ENCODE results near the gene DCLK3. TPM values are rescaled to one million over a fixed set of nuclear protein-coding genes. Genes with fewer than 3 reads are reported as not detected.

The DCLK3 gene
- total and polyA plus RNA-seq, 5 donors from 2014 or later, result not detected

GRCh38 chr3:36796881-36797280, 32.5 kb upstream of the DCLK3 start:
- Mint-ChIP-seq H3K4me3 (no peak overlapping the region), H3K27ac (no peak overlapping the region), H3K27me3 (peaks cover 10% of the 10 kb centered on the region), H3K36me3 (no peaks in the 10 kb centered on the region), H3K9me3 (peaks cover 0 to 3% (median 0%) of the 10 kb centered on the region in 7 donors), H3K4me1 (no peaks in the 10 kb centered on the region)
- Histone ChIP-seq H3K4me3 (ENCODE audit: low read depth, low read length) (no peak overlapping the region), H3K9me3 (ENCODE audit: control insufficient read depth in 2 of 2, low read length in 2 of 2) (no peaks in the 10 kb centered on the region), H3K36me3 (ENCODE audit: control insufficient read depth, insufficient read depth, low read length) (no peaks in the 10 kb centered on the region), H3K4me1 (ENCODE audit: control insufficient read depth, insufficient read depth, low read length, poor library complexity, severe bottlenecking) (no peaks in the 10 kb centered on the region), H3K27ac (ENCODE audit: insufficient read depth, low read length, poor library complexity, severe bottlenecking) (no peak overlapping the region), H3K27me3 (ENCODE audit: control insufficient read depth, insufficient read depth, low read length) (peaks cover 4% of the 10 kb centered on the region)
- ATAC-seq (ENCODE audit: low read depth in 2 of 2), result no peak
- no peak for DNase-seq

GRCh38 chr3:36796161-36796560, 31.8 kb upstream of the DCLK3 start:
- no peaks in the 10 kb centered on the region for H3K9me3 ChIP-seq (ENCODE audit: control insufficient read depth in 2 of 2, low read length in 2 of 2)
- Mint-ChIP-seq H3K4me3 (no peak overlapping the region), H3K27me3 (peaks cover 10% of the 10 kb centered on the region), H3K27ac (no peak overlapping the region), H3K4me1 (no peaks in the 10 kb centered on the region), H3K9me3 (peaks cover 0 to 3% (median 0%) of the 10 kb centered on the region in 7 donors), H3K36me3 (no peaks in the 10 kb centered on the region)
- H3K36me3 ChIP-seq (ENCODE audit: control insufficient read depth, insufficient read depth, low read length), result no peaks in the 10 kb centered on the region
- H3K27me3 ChIP-seq (ENCODE audit: control insufficient read depth, insufficient read depth, low read length), result peaks cover 2% of the 10 kb centered on the region
- H3K27ac ChIP-seq (ENCODE audit: insufficient read depth, low read length, poor library complexity, severe bottlenecking), result no peak overlapping the region
- DNase-seq, result no peak
- H3K4me1 ChIP-seq (ENCODE audit: control insufficient read depth, insufficient read depth, low read length, poor library complexity, severe bottlenecking), result no peaks in the 10 kb centered on the region
- no peak for ATAC-seq (ENCODE audit: low read depth in 2 of 2)
- H3K4me3 ChIP-seq (ENCODE audit: low read depth, low read length), result no peak overlapping the region

- no peaks in the 10 kb centered on the region for H3K9me3 ChIP-seq (ENCODE audit: control insufficient read depth in 2 of 2, low read length in 2 of 2)
- no peaks in the 10 kb centered on the region for H3K4me1 ChIP-seq (ENCODE audit: control insufficient read depth, insufficient read depth, low read length, poor library complexity, severe bottlenecking)
- no peaks in the 10 kb centered on the region for H3K36me3 Mint-ChIP-seq
- no peak overlapping the region for H3K27ac ChIP-seq (ENCODE audit: insufficient read depth, low read length, poor library complexity, severe bottlenecking)
- peaks cover 0 to 3% (median 0%) of the 10 kb centered on the region in 7 donors for H3K9me3 Mint-ChIP-seq
- H3K4me1 Mint-ChIP-seq, result no peaks in the 10 kb centered on the region
- peaks cover 5% of the 10 kb centered on the region for H3K27me3 ChIP-seq (ENCODE audit: control insufficient read depth, insufficient read depth, low read length)
- DNase-seq, result no peak
- H3K4me3 Mint-ChIP-seq, result no peak overlapping the region
- H3K36me3 ChIP-seq (ENCODE audit: control insufficient read depth, insufficient read depth, low read length), result no peaks in the 10 kb centered on the region
- peaks cover 9% of the 10 kb centered on the region for H3K27me3 Mint-ChIP-seq
- no peak for ATAC-seq (ENCODE audit: low read depth in 2 of 2)
- H3K27ac Mint-ChIP-seq, result peak overlapping the region in 1 of 3 donors; percentile 32
- H3K4me3 ChIP-seq (ENCODE audit: low read depth, low read length), result no peak overlapping the region
These were observed 31.3 kb upstream of the DCLK3 start for GRCh38 chr3:36795622-36796021.

GRCh38 chr3:36792342-36792741, 28.0 kb upstream of the DCLK3 start:
- no peaks in the 10 kb centered on the region for H3K36me3 Mint-ChIP-seq
- Histone ChIP-seq H3K4me1 (ENCODE audit: control insufficient read depth, insufficient read depth, low read length, poor library complexity, severe bottlenecking) (no peaks in the 10 kb centered on the region), H3K27ac (ENCODE audit: insufficient read depth, low read length, poor library complexity, severe bottlenecking) (no peak overlapping the region), H3K4me3 (ENCODE audit: low read depth, low read length) (no peak overlapping the region), H3K9me3 (ENCODE audit: control insufficient read depth in 2 of 2, low read length in 2 of 2) (no peaks in the 10 kb centered on the region), H3K36me3 (ENCODE audit: control insufficient read depth, insufficient read depth, low read length) (no peaks in the 10 kb centered on the region), H3K27me3 (ENCODE audit: control insufficient read depth, insufficient read depth, low read length) (peaks cover 5% of the 10 kb centered on the region)
- H3K4me3 Mint-ChIP-seq, result no peak overlapping the region
- peaks cover 0 to 3% (median 0%) of the 10 kb centered on the region in 7 donors for H3K9me3 Mint-ChIP-seq
- ATAC-seq (ENCODE audit: low read depth in 2 of 2) (no peak), DNase-seq (peak in 1 of 3 donors; percentile 34)
- H3K4me1 Mint-ChIP-seq, result peaks cover 0 to 4% (median 0%) of the 10 kb centered on the region in 4 donors
- H3K27me3 Mint-ChIP-seq, result peaks cover 15% of the 10 kb centered on the region
- no peak overlapping the region for H3K27ac Mint-ChIP-seq

GRCh38 chr3:36790765-36791164, 26.4 kb upstream of the DCLK3 start:
- Mint-ChIP-seq H3K4me3 (no peak overlapping the region), H3K27ac (no peak overlapping the region), H3K36me3 (no peaks in the 10 kb centered on the region), H3K9me3 (peaks cover 0 to 3% (median 0%) of the 10 kb centered on the region in 7 donors), H3K4me1 (peaks cover 0 to 5% (median 0%) of the 10 kb centered on the region in 4 donors), H3K27me3 (peaks cover 16% of the 10 kb centered on the region)
- H3K9me3 ChIP-seq (ENCODE audit: control insufficient read depth in 2 of 2, low read length in 2 of 2), result no peaks in the 10 kb centered on the region
- no peaks in the 10 kb centered on the region for H3K4me1 ChIP-seq (ENCODE audit: control insufficient read depth, insufficient read depth, low read length, poor library complexity, severe bottlenecking)
- DNase-seq (no peak), ATAC-seq (ENCODE audit: low read depth in 2 of 2) (no peak)
- no peak overlapping the region for H3K4me3 ChIP-seq (ENCODE audit: low read depth, low read length)
- H3K27ac ChIP-seq (ENCODE audit: insufficient read depth, low read length, poor library complexity, severe bottlenecking), result no peak overlapping the region
- H3K27me3 ChIP-seq (ENCODE audit: control insufficient read depth, insufficient read depth, low read length), result peaks cover 5% of the 10 kb centered on the region
- H3K36me3 ChIP-seq (ENCODE audit: control insufficient read depth, insufficient read depth, low read length), result no peaks in the 10 kb centered on the region

- ATAC-seq (ENCODE audit: low read depth in 2 of 2) (no peak), DNase-seq (no peak)
- peaks cover 0 to 6% (median 0%) of the 10 kb centered on the region in 7 donors for H3K9me3 Mint-ChIP-seq
- H3K4me1 Mint-ChIP-seq, result peaks cover 0 to 5% (median 0%) of the 10 kb centered on the region in 4 donors
- H3K4me3 ChIP-seq (ENCODE audit: low read depth, low read length), result no peak overlapping the region
- peaks cover 25% of the 10 kb centered on the region for H3K27me3 Mint-ChIP-seq
- H3K4me1 ChIP-seq (ENCODE audit: control insufficient read depth, insufficient read depth, low read length, poor library complexity, severe bottlenecking), result no peaks in the 10 kb centered on the region
- no peaks in the 10 kb centered on the region for H3K36me3 ChIP-seq (ENCODE audit: control insufficient read depth, insufficient read depth, low read length)
- no peak overlapping the region for H3K27ac ChIP-seq (ENCODE audit: insufficient read depth, low read length, poor library complexity, severe bottlenecking)
- peaks cover 12% of the 10 kb centered on the region for H3K27me3 ChIP-seq (ENCODE audit: control insufficient read depth, insufficient read depth, low read length)
- H3K36me3 Mint-ChIP-seq, result no peaks in the 10 kb centered on the region
- no peaks in the 10 kb centered on the region for H3K9me3 ChIP-seq (ENCODE audit: control insufficient read depth in 2 of 2, low read length in 2 of 2)
- no peak overlapping the region for H3K27ac Mint-ChIP-seq
- H3K4me3 Mint-ChIP-seq, result no peak overlapping the region
These were observed 22.9 kb upstream of the DCLK3 start for GRCh38 chr3:36786921-36787890.

GRCh38 chr3:36784138-36784635, 19.8 kb upstream of the DCLK3 start:
- H3K36me3 Mint-ChIP-seq, result no peaks in the 10 kb centered on the region
- Histone ChIP-seq H3K36me3 (ENCODE audit: control insufficient read depth, insufficient read depth, low read length) (no peaks in the 10 kb centered on the region), H3K4me3 (ENCODE audit: low read depth, low read length) (no peak overlapping the region), H3K9me3 (ENCODE audit: control insufficient read depth in 2 of 2, low read length in 2 of 2) (no peaks in the 10 kb centered on the region), H3K27me3 (ENCODE audit: control insufficient read depth, insufficient read depth, low read length) (peaks cover 8% of the 10 kb centered on the region), H3K27ac (ENCODE audit: insufficient read depth, low read length, poor library complexity, severe bottlenecking) (no peak overlapping the region), H3K4me1 (ENCODE audit: control insufficient read depth, insufficient read depth, low read length, poor library complexity, severe bottlenecking) (no peaks in the 10 kb centered on the region)
- H3K27me3 Mint-ChIP-seq, result peaks cover 20% of the 10 kb centered on the region
- H3K27ac Mint-ChIP-seq, result no peak overlapping the region
- peaks cover 0 to 5% (median 0%) of the 10 kb centered on the region in 7 donors for H3K9me3 Mint-ChIP-seq
- ATAC-seq (ENCODE audit: low read depth in 2 of 2), result no peak
- DNase-seq, result no peak
- H3K4me1 Mint-ChIP-seq, result peaks cover 0 to 5% (median 0%) of the 10 kb centered on the region in 4 donors
- H3K4me3 Mint-ChIP-seq, result no peak overlapping the region

Measured in CD4-positive, CD25-positive, alpha-beta regulatory T cell (primary cell).